HepG2 (cell line): Measurements from ENCODE around the gene ANKZF1. TPM values are rescaled to one million over a fixed set of nuclear protein-coding genes. Genes with fewer than 3 reads are reported as not detected.

Source experiments
- HOXA3 ChIP-seq: sonication (generic); formaldehyde crosslinking; IDR thresholded peaks from 2 replicates; pipeline ENCODE4 v1.5.0; 2020; ENCODE audit warnings: missing genetic modification reagents
- MIER2 ChIP-seq: IDR thresholded peaks from 2 replicates; pipeline ENCODE4 v1.6.1; 2016; ENCODE audit warnings: missing biosample characterization, missing genetic modification reagents
- MYC ChIP-seq: sonication (generic); formaldehyde crosslinking; IDR thresholded peaks from 2 replicates; pipeline ENCODE4 v1.9.0; 2021; ENCODE audit warnings: missing genetic modification reagents, borderline replicate concordance
- SNAPC4 ChIP-seq: sonication (generic); formaldehyde crosslinking; IDR thresholded peaks from 2 replicates; pipeline ENCODE4 v1.4.0; 2020; ENCODE audit warnings: mild to moderate bottlenecking, missing genetic modification reagents
- SOX13 ChIP-seq, 3 experiments: fragments of 450-650 bp in 1 of 3; sonication (generic) in 1 of 3; formaldehyde crosslinking in 1 of 3; IDR thresholded peaks in 2 of 3; conservative IDR thresholded peaks in 1 of 3; 2 replicates each; pipeline versions ENCODE4 v1.5.0 to v1.6.1; 2016 to 2020; ENCODE audit warnings: antibody characterized with exemption in 1 of 3, mild to moderate bottlenecking in 1 of 3, missing compliant biosample characterization in 1 of 3, missing genetic modification reagents in 1 of 3, moderate library complexity in 1 of 3
- SP1 ChIP-seq, 2 experiments: fragments of 450-650 bp in 1 of 2; sonication (generic) in 1 of 2; formaldehyde crosslinking in 1 of 2; IDR thresholded peaks; 2 replicates each; pipeline versions ENCODE4 v1.4.0 to v1.6.1; 2016 to 2020; ENCODE audit warnings: missing genetic modification reagents in 1 of 2
- THYN1 ChIP-seq: sonication (generic); formaldehyde crosslinking; IDR thresholded peaks from 2 replicates; pipeline ENCODE4 v1.8.1; 2023; ENCODE audit warnings: low read depth, mild to moderate bottlenecking, moderate library complexity, missing genetic modification reagents, borderline replicate concordance
- ZBTB3 ChIP-seq: sonication (generic); formaldehyde crosslinking; IDR thresholded peaks from 2 replicates; pipeline ENCODE4 v1.4.0; 2020; ENCODE audit warnings: low read depth, mild to moderate bottlenecking, moderate library complexity, missing genetic modification reagents, borderline replicate concordance
- ZBTB34 ChIP-seq: sonication (generic); formaldehyde crosslinking; IDR thresholded peaks from 2 replicates; pipeline ENCODE4 v1.8.0; 2022; ENCODE audit warnings: mild to moderate bottlenecking, missing genetic modification reagents
- ZNF12 ChIP-seq: sonication (generic); formaldehyde crosslinking; IDR thresholded peaks from 2 replicates; pipeline ENCODE4 v1.5.0; 2020; ENCODE audit warnings: missing genetic modification reagents
- ZNF530 ChIP-seq: sonication (generic); formaldehyde crosslinking; IDR thresholded peaks from 2 replicates; pipeline ENCODE4 v1.5.0; 2020; ENCODE audit warnings: low read depth, mild to moderate bottlenecking, missing genetic modification reagents
- ZNF777 ChIP-seq: sonication (generic); formaldehyde crosslinking; IDR thresholded peaks from 2 replicates; pipeline ENCODE4 v1.4.0; 2020; ENCODE audit warnings: missing genetic modification reagents
- polyA plus RNA-seq, 8 experiments: library from polyadenylated mRNA; depleted of rRNA in 3 of 8; stranded (reverse) in 7 of 8; unstranded in 1 of 8; fragments of >200 nt; fragmentation: Illumina TruSeq in 4 of 8; extraction: Trizol in 4 of 8; gene quantifications; 2 replicates each; pipeline versions ENCODE4 v1.2.1 to v1.2.3, GENCODE V29; 2011 to 2016; ENCODE audit warnings: low read depth in 4 of 8, missing spikeins in 1 of 8, mixed read lengths in 1 of 8; ENCODE audit not compliant: insufficient read depth in 1 of 8
- total RNA-seq, 5 experiments: library from RNA; depleted of rRNA; stranded (reverse); fragments of >200 nt; fragmentation: Illumina TruSeq; extraction: Trizol; gene quantifications; 2 replicates each; pipeline ENCODE4 v1.2.3, GENCODE V29; 2016; ENCODE audit warnings: low read depth in 1 of 5
- TF ChIP-seq, protein P1 (sequence below): sonication (generic); formaldehyde crosslinking; IDR thresholded peaks from 2 replicates; pipeline ENCODE4 v1.4.0; 2020; ENCODE audit warnings: missing genetic modification reagents, borderline replicate concordance
- TF ChIP-seq, protein P2 (sequence below): IDR thresholded peaks from 2 replicates; pipeline ENCODE4 v1.6.1; 2012; ENCODE audit warnings: low read depth, low read length, improper control_type of control experiment

ANKZF1 gene
- total and polyA plus RNA-seq, 2 of the 13 experiments (the other 11 are each of a cell fraction or from before 2014, with no cell fraction given) = 25.3 to 128 TPM

- TF ChIP-seq, protein P1, sequence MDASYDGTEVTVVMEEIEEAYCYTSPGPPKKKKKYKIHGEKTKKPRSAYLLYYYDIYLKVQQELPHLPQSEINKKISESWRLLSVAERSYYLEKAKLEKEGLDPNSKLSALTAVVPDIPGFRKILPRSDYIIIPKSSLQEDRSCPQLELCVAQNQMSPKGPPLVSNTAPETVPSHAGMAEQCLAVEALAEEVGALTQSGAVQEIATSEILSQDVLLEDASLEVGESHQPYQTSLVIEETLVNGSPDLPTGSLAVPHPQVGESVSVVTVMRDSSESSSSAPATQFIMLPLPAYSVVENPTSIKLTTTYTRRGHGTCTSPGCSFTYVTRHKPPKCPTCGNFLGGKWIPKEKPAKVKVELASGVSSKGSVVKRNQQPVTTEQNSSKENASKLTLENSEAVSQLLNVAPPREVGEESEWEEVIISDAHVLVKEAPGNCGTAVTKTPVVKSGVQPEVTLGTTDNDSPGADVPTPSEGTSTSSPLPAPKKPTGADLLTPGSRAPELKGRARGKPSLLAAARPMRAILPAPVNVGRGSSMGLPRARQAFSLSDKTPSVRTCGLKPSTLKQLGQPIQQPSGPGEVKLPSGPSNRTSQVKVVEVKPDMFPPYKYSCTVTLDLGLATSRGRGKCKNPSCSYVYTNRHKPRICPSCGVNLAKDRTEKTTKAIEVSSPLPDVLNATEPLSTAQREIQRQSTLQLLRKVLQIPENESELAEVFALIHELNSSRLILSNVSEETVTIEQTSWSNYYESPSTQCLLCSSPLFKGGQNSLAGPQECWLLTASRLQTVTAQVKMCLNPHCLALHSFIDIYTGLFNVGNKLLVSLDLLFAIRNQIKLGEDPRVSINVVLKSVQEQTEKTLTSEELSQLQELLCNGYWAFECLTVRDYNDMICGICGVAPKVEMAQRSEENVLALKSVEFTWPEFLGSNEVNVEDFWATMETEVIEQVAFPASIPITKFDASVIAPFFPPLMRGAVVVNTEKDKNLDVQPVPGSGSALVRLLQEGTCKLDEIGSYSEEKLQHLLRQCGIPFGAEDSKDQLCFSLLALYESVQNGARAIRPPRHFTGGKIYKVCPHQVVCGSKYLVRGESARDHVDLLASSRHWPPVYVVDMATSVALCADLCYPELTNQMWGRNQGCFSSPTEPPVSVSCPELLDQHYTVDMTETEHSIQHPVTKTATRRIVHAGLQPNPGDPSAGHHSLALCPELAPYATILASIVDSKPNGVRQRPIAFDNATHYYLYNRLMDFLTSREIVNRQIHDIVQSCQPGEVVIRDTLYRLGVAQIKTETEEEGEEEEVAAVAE (CRISPR knock-in tag) = peak; percentile 84; the same call in 1 of the 2 replicates
- peak; percentile 76 for TF ChIP-seq MIER2 (CRISPR knock-in tag)
- TF ChIP-seq ZBTB3 (CRISPR knock-in tag) = peak; percentile 100
- TF ChIP-seq ZNF12 (CRISPR knock-in tag) = peak; percentile 71; the same call in 1 of the 2 replicates
- TF ChIP-seq, protein P2, sequence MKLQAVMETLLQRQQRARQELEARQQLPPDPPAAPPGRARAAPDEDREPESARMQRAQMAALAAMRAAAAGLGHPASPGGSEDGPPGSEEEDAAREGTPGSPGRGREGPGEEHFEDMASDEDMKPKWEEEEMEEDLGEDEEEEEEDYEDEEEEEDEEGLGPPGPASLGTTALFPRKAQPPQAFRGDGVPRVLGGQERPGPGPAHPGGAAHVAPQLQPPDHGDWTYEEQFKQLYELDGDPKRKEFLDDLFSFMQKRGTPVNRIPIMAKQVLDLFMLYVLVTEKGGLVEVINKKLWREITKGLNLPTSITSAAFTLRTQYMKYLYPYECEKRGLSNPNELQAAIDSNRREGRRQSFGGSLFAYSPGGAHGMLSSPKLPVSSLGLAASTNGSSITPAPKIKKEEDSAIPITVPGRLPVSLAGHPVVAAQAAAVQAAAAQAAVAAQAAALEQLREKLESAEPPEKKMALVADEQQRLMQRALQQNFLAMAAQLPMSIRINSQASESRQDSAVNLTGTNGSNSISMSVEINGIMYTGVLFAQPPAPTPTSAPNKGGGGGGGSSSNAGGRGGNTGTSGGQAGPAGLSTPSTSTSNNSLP = no peak
- TF ChIP-seq THYN1 = no peak
- TF ChIP-seq MYC (CRISPR knock-in tag) = peak; percentile 85
- no peak for TF ChIP-seq ZNF777 (CRISPR knock-in tag)
- TF ChIP-seq SNAPC4 (CRISPR knock-in tag) = 0 out of 2 replicates have a peak, but pooled peaks have one; percentile 82
- TF ChIP-seq ZNF530 (CRISPR knock-in tag) = peak; percentile 85; the same call in 1 of the 2 replicates
- no peak for TF ChIP-seq SP1 (IDR thresholded peaks at IDR 0.05)
- TF ChIP-seq SP1 (CRISPR knock-in tag; IDR thresholded peaks at IDR 0.05) = peak; percentile 57
- no peak for TF ChIP-seq SOX13 (IDR thresholded peaks at IDR 0.05)
- TF ChIP-seq SOX13 (CRISPR knock-in tag; conservative IDR thresholded peaks at IDR 0.05 in 1 of 2, IDR thresholded peaks at IDR 0.05 in 1 of 2) = peak in 1 of 2 experiments; percentile 47; a peak in 2 of 4 replicates
- TF ChIP-seq ZBTB34 (CRISPR knock-in tag) = peak; percentile 33; the same call in 1 of the 2 replicates
- TF ChIP-seq HOXA3 (CRISPR knock-in tag) = peak; percentile 99
Observed at GRCh38 chr2:219245148-219245898, 15.7 kb downstream of the ANKZF1 start, which contains the start of the genes GLB1L and STK16 (continued).
